ENCODE data around the gene WNT5A. TPM values are rescaled to one million over a fixed set of nuclear protein-coding genes. Genes with fewer than 3 reads are reported as not detected.

WNT5A gene
- total and polyA plus RNA-seq, 2 donors (not counting 3 experiments of a cell fraction or from before 2014, with no cell fraction given), result 0.08 to 0.33 TPM

- TF ChIP-seq GATA2 (IDR thresholded peaks at IDR 0.05; ENCODE audit: insufficient read depth, insufficient read length, low read depth, low read length) (no peak), FOS (IDR thresholded peaks at IDR 0.05; ENCODE audit: borderline replicate concordance, insufficient read depth, low read length) (no peak), POLR2A (IDR thresholded peaks at IDR 0.05; ENCODE audit: low read depth, low read length) (no peak), JUN (IDR thresholded peaks at IDR 0.05; ENCODE audit: borderline replicate concordance, insufficient read depth, insufficient read length, low read depth) (no peak), EZH2 (IDR thresholded peaks at IDR 0.05; ENCODE audit: borderline replicate concordance, low read depth, low read length, severe bottlenecking) (no peak), POLR2AphosphoS5 (IDR thresholded peaks at IDR 0.05; ENCODE audit: insufficient read depth, low read depth, low read length) (no peak), CTCF (IDR thresholded peaks at IDR 0.05; ENCODE audit: extremely low read depth in 1 of 2, insufficient read depth in 1 of 2, low read depth in 1 of 2, low read length in 2 of 2) (no peak), MAX (IDR thresholded peaks at IDR 0.05; ENCODE audit: insufficient read depth, insufficient read length) (no peak), MYC (IDR thresholded peaks at IDR 0.05; ENCODE audit: low read depth, low read length) (no peak)
- BruUV-seq (replicated peaks), result no TSS peak
- Histone ChIP-seq H3K9me1 (replicated peaks; ENCODE audit: control insufficient read depth, extremely low read depth, insufficient read depth, low read length) (no peaks in the 10 kb centered on the region), H3K9me3 (replicated peaks; ENCODE audit: control insufficient read depth, insufficient read depth, low read length) (no peaks in the 10 kb centered on the region), H3K36me3 (ENCODE audit: control insufficient read depth in 2 of 2, extremely low read depth in 1 of 2, insufficient read depth in 2 of 2, low read length in 2 of 2) (no peaks in the 10 kb centered on the region), H3K9ac (replicated peaks; ENCODE audit: extremely low read depth, insufficient read depth, low read length) (no peak overlapping the region), H3K79me2 (ENCODE audit: control insufficient read depth, insufficient read depth, low read length) (no peaks in the 10 kb centered on the region), H3K4me3 (replicated peaks in 1 of 3; ENCODE audit: insufficient read depth in 1 of 3, low read depth in 1 of 3, low read length in 3 of 3) (no peak overlapping the region), H3K27me3 (ENCODE audit: control insufficient read depth in 2 of 2, insufficient read depth in 2 of 2, low read length in 2 of 2) (peaks cover 0 to 4% of the 10 kb centered on the region in 2 experiments), H3K27ac (ENCODE audit: insufficient read depth, low read depth, low read length) (no peak overlapping the region), H2AFZ (ENCODE audit: low read depth, low read length) (no peak overlapping the region), H3K4me1 (ENCODE audit: control insufficient read depth, extremely low read depth, insufficient read depth, low read length) (no peaks in the 10 kb centered on the region), H4K20me1 (replicated peaks; ENCODE audit: control insufficient read depth, extremely low read depth, insufficient read depth, low read length) (no peaks in the 10 kb centered on the region), H3K4me2 (ENCODE audit: insufficient read depth, low read length) (no peak overlapping the region)
- dilution Hi-C loops (cut with MboI; ENCODE audit: extremely low pct_ligation_motif_present, low sequenced_read_pairs), result no loop called here
- DNase-seq (ENCODE audit: low read depth, low spot score) (no peak), FAIRE-seq (no peak)
- POLR2A ChIA-PET, result no interaction called here
- CTCF ChIA-PET, result interaction anchor here (0.7 kb wide), 1 partner anchor 252 kb away, joined by 3 read pairs; no protein-coding TSS in a partner anchor
- intact Hi-C loops (cut with micrococcal nuclease), result no loop called here
These were observed 17.1 kb downstream of the WNT5A start for GRCh38 chr3:55469957-55470526.

All from endothelial cell of umbilical vein (primary cell).